WTC11 (cell line): ENCODE data around the gene MAPK7. TPM values are rescaled to one million over a fixed set of nuclear protein-coding genes. Genes with fewer than 3 reads are reported as not detected.

Source experiments
- ATAC-seq: fragments of 200-7000 bp; cut with Tn5 transposase; 2 replicates; pipeline ENCODE4 v1.10.0; 2021; ENCODE audit warnings: mild to moderate bottlenecking, moderate library complexity
- CTCF ChIA-PET: fragments of 300-600 bp; sonication (Branson Sonifier 250); formaldehyde crosslinking; loops from one replicate; lab custom pipeline; 2021; ENCODE audit warnings: antibody characterized with exemption; lab: Charles Lee
- POLR2A ChIA-PET: fragments of 350-600 bp; sonication (Branson Sonifier 250); formaldehyde crosslinking; loops from one replicate; lab custom pipeline; 2021; ENCODE audit warnings: antibody characterized with exemption; lab: Charles Lee
- DNase-seq: peaks from one replicate; pipeline ENCODE4 v3.0.0; 2021; ENCODE audit warnings: low spot score
- H3K27ac Mint-ChIP-seq: 2 replicates; pipeline ENCODE4 v1.8.0; 2021; ENCODE audit warnings: mixed read lengths
- H3K27me3 Mint-ChIP-seq: 2 replicates; pipeline ENCODE4 v1.8.0; 2021; ENCODE audit warnings: low read depth, mild to moderate bottlenecking, moderate library complexity, mixed read lengths
- H3K36me3 Mint-ChIP-seq: 2 replicates; pipeline ENCODE4 v1.8.0; 2021; ENCODE audit warnings: mixed read lengths
- H3K4me1 Mint-ChIP-seq: 2 replicates; pipeline ENCODE4 v1.8.0; 2022; ENCODE audit warnings: mixed read lengths
- H3K4me3 Mint-ChIP-seq: 2 replicates; pipeline ENCODE4 v1.8.0; 2021; ENCODE audit warnings: mild to moderate bottlenecking, moderate library complexity, mixed read lengths
- H3K9me3 Mint-ChIP-seq: 2 replicates; pipeline ENCODE4 v1.8.0; 2021; ENCODE audit warnings: mixed read lengths
- CREM ChIP-seq: sonication (generic); formaldehyde crosslinking; IDR thresholded peaks from 2 replicates; pipeline ENCODE4 v1.8.1; 2022; ENCODE audit warnings: mild to moderate bottlenecking, missing genetic modification reagents, moderate library complexity
- HMGXB4 ChIP-seq: sonication (generic); formaldehyde crosslinking; IDR thresholded peaks from 2 replicates; pipeline ENCODE4 v1.8.1; 2023; ENCODE audit warnings: mild to moderate bottlenecking, moderate library complexity, missing genetic modification reagents
- MAX ChIP-seq: sonication (generic); formaldehyde crosslinking; IDR thresholded peaks from 2 replicates; pipeline ENCODE4 v1.8.0; 2022; ENCODE audit warnings: mild to moderate bottlenecking, missing genetic modification reagents
- NFE2L1 ChIP-seq: sonication (generic); formaldehyde crosslinking; IDR thresholded peaks from 2 replicates; pipeline ENCODE4 v1.8.1; 2023; ENCODE audit warnings: missing genetic modification reagents
- SMAD4 ChIP-seq: sonication (generic); formaldehyde crosslinking; IDR thresholded peaks from 2 replicates; pipeline ENCODE4 v1.8.0; 2022; ENCODE audit warnings: mild to moderate bottlenecking, missing genetic modification reagents
- SOX15 ChIP-seq: fragments of 250-450 bp; sonication (Bioruptor Pico); IDR thresholded peaks from 2 replicates; pipeline ENCODE4 v1.9.0; 2021; ENCODE audit warnings: mild to moderate bottlenecking
- SP1 ChIP-seq: sonication (generic); formaldehyde crosslinking; conservative IDR thresholded peaks from 2 replicates; pipeline ENCODE4 v1.8.1; 2022; ENCODE audit warnings: missing genetic modification reagents
- TP53 ChIP-seq: sonication (generic); formaldehyde crosslinking; IDR thresholded peaks from 2 replicates; pipeline ENCODE4 v1.8.1; 2023; ENCODE audit warnings: mild to moderate bottlenecking, missing genetic modification reagents
- ZNF138 ChIP-seq: sonication (generic); formaldehyde crosslinking; conservative IDR thresholded peaks from 2 replicates; pipeline ENCODE4 v1.8.1; 2022; ENCODE audit warnings: mild to moderate bottlenecking, moderate library complexity, missing genetic modification reagents
- ZNF317 ChIP-seq: sonication (generic); formaldehyde crosslinking; IDR thresholded peaks from 2 replicates; pipeline ENCODE4 v1.8.1; 2023; ENCODE audit warnings: low read depth, mild to moderate bottlenecking, moderate library complexity, missing genetic modification reagents, borderline replicate concordance
- ZNF423 ChIP-seq: fragments of 250-450 bp; sonication (Bioruptor Pico); IDR thresholded peaks from 2 replicates; pipeline ENCODE4 v2.1.2; 2022; ENCODE audit warnings: mild to moderate bottlenecking, moderate library complexity
- total RNA-seq: library from RNA; stranded (reverse); gene quantifications from 3 replicates; pipeline ENCODE4 v1.2.3, GENCODE V29; 2021
- TF ChIP-seq, protein P1 (sequence below): sonication (generic); formaldehyde crosslinking; IDR thresholded peaks from 2 replicates; pipeline ENCODE4 v1.8.0; 2023; ENCODE audit warnings: missing genetic modification reagents
- TF ChIP-seq, protein P2 (sequence below): sonication (generic); formaldehyde crosslinking; IDR thresholded peaks from 2 replicates; pipeline ENCODE4 v1.8.1; 2022; ENCODE audit warnings: low read depth, missing genetic modification reagents, borderline replicate concordance
- TF ChIP-seq, protein P3 (sequence below): sonication (generic); formaldehyde crosslinking; IDR thresholded peaks from 2 replicates; pipeline ENCODE4 v1.8.1; 2023; ENCODE audit warnings: mild to moderate bottlenecking, missing genetic modification reagents, borderline replicate concordance

MAPK7 gene
- total RNA-seq, 1 experiment from 2014 or later: 38.5 TPM

DNA sequence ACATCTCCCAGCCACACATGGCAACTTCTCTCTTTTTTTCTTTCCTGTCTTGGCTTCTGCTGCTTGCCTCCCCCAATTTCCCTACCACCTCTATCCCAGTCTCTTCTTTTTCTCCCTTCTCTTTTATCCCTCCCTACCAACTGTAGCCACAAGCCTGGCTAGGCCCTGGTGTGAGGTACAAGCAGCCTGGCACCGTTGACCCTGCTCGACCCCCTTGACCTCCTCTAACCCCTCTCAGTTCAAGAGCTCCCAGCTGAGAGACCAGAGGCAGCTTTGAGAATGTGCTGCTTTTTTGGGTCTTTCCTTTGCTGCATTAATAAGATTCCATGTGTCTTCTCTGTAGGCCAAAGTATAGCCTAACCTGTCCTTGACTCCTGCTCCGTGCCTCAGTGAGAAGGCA lies 48.0 kb upstream of the MAPK7 start:
- no peak overlapping the region for H3K4me3 Mint-ChIP-seq
- DNase-seq: peak; percentile 4
- peaks cover 10% of the 10 kb centered on the region for H3K9me3 Mint-ChIP-seq
- TF ChIP-seq ZNF423 (no peak), ZNF317 (CRISPR knock-in tag) (no peak), CREM (CRISPR knock-in tag) (no peak), HMGXB4 (CRISPR knock-in tag) (no peak), NFE2L1 (CRISPR knock-in tag) (no peak), TP53 (no peak)
- TF ChIP-seq, protein P1, sequence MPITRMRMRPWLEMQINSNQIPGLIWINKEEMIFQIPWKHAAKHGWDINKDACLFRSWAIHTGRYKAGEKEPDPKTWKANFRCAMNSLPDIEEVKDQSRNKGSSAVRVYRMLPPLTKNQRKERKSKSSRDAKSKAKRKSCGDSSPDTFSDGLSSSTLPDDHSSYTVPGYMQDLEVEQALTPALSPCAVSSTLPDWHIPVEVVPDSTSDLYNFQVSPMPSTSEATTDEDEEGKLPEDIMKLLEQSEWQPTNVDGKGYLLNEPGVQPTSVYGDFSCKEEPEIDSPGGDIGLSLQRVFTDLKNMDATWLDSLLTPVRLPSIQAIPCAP (CRISPR knock-in tag): no peak
- TF ChIP-seq, protein P2, sequence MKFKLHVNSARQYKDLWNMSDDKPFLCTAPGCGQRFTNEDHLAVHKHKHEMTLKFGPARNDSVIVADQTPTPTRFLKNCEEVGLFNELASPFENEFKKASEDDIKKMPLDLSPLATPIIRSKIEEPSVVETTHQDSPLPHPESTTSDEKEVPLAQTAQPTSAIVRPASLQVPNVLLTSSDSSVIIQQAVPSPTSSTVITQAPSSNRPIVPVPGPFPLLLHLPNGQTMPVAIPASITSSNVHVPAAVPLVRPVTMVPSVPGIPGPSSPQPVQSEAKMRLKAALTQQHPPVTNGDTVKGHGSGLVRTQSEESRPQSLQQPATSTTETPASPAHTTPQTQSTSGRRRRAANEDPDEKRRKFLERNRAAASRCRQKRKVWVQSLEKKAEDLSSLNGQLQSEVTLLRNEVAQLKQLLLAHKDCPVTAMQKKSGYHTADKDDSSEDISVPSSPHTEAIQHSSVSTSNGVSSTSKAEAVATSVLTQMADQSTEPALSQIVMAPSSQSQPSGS (CRISPR knock-in tag): no peak
- TF ChIP-seq, protein P3, sequence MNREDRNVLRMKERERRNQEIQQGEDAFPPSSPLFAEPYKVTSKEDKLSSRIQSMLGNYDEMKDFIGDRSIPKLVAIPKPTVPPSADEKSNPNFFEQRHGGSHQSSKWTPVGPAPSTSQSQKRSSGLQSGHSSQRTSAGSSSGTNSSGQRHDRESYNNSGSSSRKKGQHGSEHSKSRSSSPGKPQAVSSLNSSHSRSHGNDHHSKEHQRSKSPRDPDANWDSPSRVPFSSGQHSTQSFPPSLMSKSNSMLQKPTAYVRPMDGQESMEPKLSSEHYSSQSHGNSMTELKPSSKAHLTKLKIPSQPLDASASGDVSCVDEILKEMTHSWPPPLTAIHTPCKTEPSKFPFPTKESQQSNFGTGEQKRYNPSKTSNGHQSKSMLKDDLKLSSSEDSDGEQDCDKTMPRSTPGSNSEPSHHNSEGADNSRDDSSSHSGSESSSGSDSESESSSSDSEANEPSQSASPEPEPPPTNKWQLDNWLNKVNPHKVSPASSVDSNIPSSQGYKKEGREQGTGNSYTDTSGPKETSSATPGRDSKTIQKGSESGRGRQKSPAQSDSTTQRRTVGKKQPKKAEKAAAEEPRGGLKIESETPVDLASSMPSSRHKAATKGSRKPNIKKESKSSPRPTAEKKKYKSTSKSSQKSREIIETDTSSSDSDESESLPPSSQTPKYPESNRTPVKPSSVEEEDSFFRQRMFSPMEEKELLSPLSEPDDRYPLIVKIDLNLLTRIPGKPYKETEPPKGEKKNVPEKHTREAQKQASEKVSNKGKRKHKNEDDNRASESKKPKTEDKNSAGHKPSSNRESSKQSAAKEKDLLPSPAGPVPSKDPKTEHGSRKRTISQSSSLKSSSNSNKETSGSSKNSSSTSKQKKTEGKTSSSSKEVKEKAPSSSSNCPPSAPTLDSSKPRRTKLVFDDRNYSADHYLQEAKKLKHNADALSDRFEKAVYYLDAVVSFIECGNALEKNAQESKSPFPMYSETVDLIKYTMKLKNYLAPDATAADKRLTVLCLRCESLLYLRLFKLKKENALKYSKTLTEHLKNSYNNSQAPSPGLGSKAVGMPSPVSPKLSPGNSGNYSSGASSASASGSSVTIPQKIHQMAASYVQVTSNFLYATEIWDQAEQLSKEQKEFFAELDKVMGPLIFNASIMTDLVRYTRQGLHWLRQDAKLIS (CRISPR knock-in tag): no peak
- peak overlapping the region; percentile 26 for H3K27ac Mint-ChIP-seq
- peaks cover 18% of the 10 kb centered on the region for H3K36me3 Mint-ChIP-seq
- no peak for ATAC-seq
- H3K27me3 Mint-ChIP-seq: no peaks in the 10 kb centered on the region
- POLR2A ChIA-PET: interaction anchor here (0.6 kb wide), 1 partner anchor 20 kb away, joined by 4 read pairs; no protein-coding TSS in a partner anchor
- CTCF ChIA-PET: interaction anchor here (1.2 kb wide), 1 partner anchor 8 kb away, joined by 12 read pairs; no protein-coding TSS in a partner anchor
- H3K4me1 Mint-ChIP-seq: 0 out of 2 replicates have a peak, but pooled peaks cover 5% of the 10 kb centered on the region

DNA sequence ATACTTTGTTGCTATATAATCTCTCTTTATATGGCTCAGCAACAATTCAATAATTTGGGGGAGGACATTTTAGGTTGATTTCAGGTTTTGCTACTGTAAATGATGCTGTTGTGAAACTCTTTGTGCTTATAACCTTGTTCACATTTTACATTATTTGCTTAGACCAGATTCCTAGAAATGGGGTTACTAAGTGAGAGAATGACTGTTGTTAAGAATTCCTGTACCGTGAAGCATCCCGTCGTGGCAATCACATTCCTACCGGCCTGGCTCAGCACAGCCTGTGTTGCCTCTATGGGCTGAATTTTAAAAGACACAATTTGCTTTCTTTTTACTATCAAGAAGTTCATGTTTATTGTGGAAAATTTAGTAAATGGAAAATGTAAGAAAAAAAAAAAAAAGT lies 47.2 kb upstream of the MAPK7 start:
- no peak overlapping the region for H3K27ac Mint-ChIP-seq
- DNase-seq: no peak
- peaks cover 13% of the 10 kb centered on the region for H3K36me3 Mint-ChIP-seq
- no peaks in the 10 kb centered on the region for H3K27me3 Mint-ChIP-seq
- 0 out of 2 replicates have a peak, but pooled peaks cover 5% of the 10 kb centered on the region for H3K4me1 Mint-ChIP-seq
- TF ChIP-seq, protein P1 (CRISPR knock-in tag): no peak
- no peak for ATAC-seq
- ChIA-PET POLR2A (no interaction called here), CTCF (no interaction called here)
- H3K9me3 Mint-ChIP-seq: peaks cover under 1% of the 10 kb centered on the region; the same call in 1 of the 2 replicates
- H3K4me3 Mint-ChIP-seq: no peak overlapping the region

DNA sequence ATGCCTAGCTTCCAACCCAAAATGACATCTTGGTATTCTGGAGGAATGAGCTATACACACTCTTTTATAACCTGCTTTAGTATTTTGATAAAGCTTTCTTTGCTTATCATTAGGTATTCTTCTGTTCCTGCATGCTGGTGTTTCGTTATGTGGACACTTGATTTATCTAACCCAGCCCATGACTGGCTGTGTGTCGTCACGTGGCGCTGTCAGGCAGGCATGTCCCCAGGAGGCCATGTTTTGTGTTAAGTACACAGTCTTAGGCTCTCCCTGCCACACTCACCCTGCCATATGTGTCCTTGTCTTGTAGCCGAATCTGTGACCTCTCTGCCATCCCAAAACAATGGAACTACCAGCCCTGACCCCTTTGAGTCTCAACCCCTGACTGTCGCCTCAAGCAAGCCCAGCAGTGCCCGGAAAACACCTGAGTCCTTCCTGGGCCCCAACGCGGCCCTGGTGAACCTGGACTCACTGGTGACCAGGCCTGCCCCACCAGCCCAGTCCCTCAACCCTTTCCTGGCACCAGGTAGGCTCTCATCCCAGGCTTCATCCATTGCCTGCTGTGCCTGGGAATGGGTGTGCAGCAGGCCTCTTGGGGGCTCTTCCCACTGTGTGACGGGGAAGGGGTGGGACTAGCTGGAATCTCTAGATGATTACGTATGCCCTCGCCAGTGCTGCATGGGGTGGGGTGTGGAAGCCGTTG lies 46.6 kb upstream of the MAPK7 start:
- no peaks in the 10 kb centered on the region for H3K27me3 Mint-ChIP-seq
- no peak for DNase-seq
- no peak for ATAC-seq
- CTCF ChIA-PET: interaction anchor here (2.3 kb wide), 1 partner anchor 10 kb away, joined by 14 read pairs; no protein-coding TSS in a partner anchor
- POLR2A ChIA-PET: interaction anchor here (0.8 kb wide), 1 partner anchor 21 kb away, joined by 3 read pairs; no protein-coding TSS in a partner anchor
- H3K36me3 Mint-ChIP-seq: peaks cover 9% of the 10 kb centered on the region
- no peaks in the 10 kb centered on the region for H3K9me3 Mint-ChIP-seq
- H3K27ac Mint-ChIP-seq: no peak overlapping the region
- 0 out of 2 replicates have a peak, but pooled peaks cover 5% of the 10 kb centered on the region for H3K4me1 Mint-ChIP-seq
- no peak overlapping the region for H3K4me3 Mint-ChIP-seq
- TF ChIP-seq ZNF138: no peak
- TF ChIP-seq SMAD4 (CRISPR knock-in tag): no peak
- TF ChIP-seq, protein P3 (CRISPR knock-in tag): no peak
- no peak for TF ChIP-seq SOX15
- TF ChIP-seq, protein P2 (CRISPR knock-in tag): no peak
- no peak for TF ChIP-seq SP1 (CRISPR knock-in tag)
- TF ChIP-seq MAX: no peak
